Measurements from ENCODE around the gene LUM.

LUM gene

GRCh38 chr12:91074154-91074709, 37.1 kb downstream of the LUM start:
- DNase-seq (ENCODE audit: low read depth) = no peak

- DNase-seq (ENCODE audit: low read depth) = no peak
These were observed 37.9 kb downstream of the LUM start for GRCh38 chr12:91073426-91073825.

DNA sequence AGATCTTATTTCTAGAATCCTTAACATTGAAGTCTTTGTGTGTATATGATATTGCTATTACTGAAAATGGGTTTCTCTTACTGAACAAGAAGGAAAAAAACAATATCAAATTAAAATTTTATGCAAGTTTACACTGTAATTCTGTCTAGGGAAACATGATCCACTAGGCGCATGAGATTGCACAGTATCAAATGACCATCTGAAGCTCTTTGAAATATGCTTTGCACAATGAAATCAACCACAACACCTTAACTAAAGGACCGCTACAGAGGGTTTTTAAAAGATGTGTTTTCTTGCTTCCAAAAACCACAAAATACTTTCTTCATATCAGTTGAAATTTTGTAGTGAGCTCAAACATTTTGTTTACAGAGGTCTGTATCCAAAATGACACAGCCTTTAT, 38.4 kb downstream of the LUM start:
- DNase-seq (ENCODE audit: low read depth) = no peak

GRCh38 chr12:91070936-91071335, 40.4 kb downstream of the LUM start:
- DNase-seq (ENCODE audit: low read depth) = no peak

DNA sequence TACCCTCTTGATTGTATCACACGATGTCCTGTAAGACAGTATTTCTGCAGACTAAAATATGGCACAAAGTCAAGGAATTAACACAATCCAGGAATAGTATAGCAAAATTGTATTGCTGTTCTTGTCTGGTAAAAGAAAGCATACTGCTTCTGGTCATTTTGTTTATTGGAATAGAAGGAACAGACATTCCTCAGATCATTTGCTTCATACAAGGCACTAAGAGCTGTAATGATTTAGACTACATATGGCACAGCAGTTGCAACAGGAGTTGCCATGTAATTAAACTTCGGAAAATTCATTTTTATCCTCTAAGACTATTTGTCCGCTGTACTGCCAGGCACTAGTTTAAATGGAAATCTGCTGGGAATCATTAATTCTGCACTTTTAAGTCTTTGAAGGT, 45.9 kb downstream of the LUM start:
- no peak for DNase-seq (ENCODE audit: low read depth)

DNA sequence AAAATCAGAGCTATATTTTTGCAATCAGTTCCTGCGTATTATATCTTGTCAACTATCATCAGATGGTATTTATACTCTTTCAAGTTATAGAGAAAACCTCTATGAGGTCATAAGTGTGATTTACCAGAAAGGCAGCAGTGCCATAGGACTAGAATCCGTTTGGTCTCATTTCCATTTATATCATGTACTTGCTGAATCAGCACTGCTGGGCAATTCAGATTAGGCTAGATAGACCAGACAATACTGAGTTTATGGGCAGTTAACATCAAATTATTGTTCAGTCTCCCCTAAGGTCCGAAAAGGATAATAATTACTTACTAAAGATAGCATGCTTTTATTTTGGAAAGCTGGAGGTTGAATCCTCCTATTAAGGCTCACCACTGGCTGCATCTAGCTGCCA, 46.7 kb downstream of the LUM start:
- no peak for DNase-seq (ENCODE audit: low read depth)

GRCh38 chr12:91061091-91061490, 50.2 kb downstream of the LUM start:
- no peak for DNase-seq (ENCODE audit: low read depth)

DNA sequence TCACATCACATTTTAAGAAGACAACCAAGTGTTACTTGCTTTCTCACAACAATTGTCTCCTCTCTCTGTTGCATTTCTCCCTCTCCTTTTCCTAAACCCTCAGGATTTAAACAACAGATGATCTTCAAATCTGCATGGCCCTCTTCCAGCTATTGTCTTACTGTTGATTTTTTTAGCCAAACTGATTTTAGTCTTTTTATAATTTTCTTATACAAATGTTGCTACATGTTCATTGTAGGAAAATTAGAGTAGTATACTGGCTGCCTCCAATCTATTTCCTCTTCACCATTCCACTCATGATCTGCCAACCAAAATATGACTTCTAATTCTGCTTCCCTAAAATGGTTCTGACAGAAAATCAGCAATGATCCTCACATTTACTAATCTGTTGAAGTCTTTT, 52.1 kb downstream of the LUM start:
- no peak for DNase-seq (ENCODE audit: low read depth)

GRCh38 chr12:91058786-91059185, 52.5 kb downstream of the LUM start:
- DNase-seq (ENCODE audit: low read depth) = no peak

GRCh38 chr12:91057368-91058165, 53.7 kb downstream of the LUM start, which contains the start of gene KERA:
KERA (minus strand) TSS chr12:91058024; CDS start chr12:91056281, 1,743 bp downstream.
- DNase-seq (ENCODE audit: low read depth) = no peak

- no peak for DNase-seq (ENCODE audit: low read depth)
These were observed 54.8 kb downstream of the LUM start for GRCh38 chr12:91056488-91056887.

DNA sequence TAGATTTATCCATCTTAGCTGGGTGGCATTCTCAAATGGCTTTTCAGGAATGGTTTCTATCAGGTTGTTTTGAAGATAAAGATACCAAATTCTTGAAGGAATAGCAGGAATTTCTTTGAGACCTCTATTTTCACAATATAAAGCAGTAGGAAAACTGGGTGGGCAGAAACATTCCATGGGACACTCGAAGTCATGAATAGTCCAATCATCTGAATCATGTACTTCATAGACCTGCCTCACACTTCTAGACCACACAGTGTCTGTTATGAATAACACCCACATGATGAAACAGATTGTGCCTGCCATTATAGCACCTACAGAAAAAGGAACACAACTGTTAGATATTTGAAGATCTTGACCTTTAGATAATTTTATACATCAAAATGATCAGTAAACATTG, 55.3 kb downstream of the LUM start:
- DNase-seq (ENCODE audit: low read depth) = no peak

DNA sequence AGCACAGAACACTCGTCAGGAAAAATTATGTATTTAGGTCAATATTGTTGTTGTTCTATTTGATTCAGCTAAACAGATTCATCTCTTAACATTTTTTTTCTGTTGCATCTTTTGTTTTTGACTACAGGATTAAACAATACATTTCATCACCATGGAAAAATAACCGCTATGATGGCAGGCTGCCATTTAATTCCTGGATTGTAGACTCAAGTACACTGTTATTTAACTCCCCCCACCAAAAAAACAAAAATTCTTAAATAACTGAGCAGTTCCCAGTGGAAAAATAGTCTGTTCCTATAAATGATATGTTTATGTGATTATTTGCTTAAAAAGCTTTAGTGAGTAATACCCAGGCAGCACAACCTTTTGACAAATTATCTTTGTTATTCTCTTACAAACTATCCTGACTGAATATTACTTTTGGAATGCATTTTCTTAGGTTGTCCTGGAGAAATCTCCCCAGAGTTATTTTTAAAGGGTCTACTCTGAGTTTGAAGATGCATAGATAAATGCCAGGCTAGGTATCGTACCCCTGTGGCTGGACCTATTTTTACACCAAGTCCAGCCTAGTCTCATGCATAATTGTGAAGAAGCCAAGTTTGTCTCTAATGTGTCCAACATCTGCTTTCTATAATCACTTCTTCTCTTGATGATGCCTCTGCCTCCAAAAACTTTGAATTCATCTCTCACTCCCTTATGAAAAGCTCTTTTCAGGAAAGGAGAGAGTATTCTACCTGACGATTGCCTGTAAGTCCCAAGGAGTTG, 57.2 kb downstream of the LUM start:
- DNase-seq (ENCODE audit: low read depth) = no peak
